ENCODE measurements around the gene PGM2. TPM values are rescaled to one million over a fixed set of nuclear protein-coding genes. Genes with fewer than 3 reads are reported as not detected.

PGM2 gene
- polyA plus RNA-seq, 1 donor: 7.5 TPM

DNA sequence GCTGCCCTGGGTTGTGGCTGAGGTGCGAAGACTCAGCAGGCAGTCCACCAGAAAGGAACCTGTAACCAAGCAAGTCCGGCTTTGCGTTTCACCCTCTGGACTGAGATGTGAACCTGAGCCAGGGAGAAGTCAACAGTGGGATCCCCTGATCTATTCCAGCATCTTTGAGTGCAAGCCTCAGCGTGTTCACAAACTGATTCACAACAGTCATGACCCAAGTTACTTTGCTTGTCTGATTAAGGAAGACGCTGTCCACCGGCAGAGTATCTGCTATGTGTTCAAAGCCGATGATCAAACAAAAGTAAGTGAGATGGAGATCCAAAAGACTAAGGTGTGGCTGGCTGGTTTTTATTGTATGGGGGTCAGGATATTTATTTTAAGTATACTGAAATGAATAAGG is 75.7 kb downstream of the PGM2 start:
- no peak for DNase-seq (ENCODE audit: low read depth)

DNA sequence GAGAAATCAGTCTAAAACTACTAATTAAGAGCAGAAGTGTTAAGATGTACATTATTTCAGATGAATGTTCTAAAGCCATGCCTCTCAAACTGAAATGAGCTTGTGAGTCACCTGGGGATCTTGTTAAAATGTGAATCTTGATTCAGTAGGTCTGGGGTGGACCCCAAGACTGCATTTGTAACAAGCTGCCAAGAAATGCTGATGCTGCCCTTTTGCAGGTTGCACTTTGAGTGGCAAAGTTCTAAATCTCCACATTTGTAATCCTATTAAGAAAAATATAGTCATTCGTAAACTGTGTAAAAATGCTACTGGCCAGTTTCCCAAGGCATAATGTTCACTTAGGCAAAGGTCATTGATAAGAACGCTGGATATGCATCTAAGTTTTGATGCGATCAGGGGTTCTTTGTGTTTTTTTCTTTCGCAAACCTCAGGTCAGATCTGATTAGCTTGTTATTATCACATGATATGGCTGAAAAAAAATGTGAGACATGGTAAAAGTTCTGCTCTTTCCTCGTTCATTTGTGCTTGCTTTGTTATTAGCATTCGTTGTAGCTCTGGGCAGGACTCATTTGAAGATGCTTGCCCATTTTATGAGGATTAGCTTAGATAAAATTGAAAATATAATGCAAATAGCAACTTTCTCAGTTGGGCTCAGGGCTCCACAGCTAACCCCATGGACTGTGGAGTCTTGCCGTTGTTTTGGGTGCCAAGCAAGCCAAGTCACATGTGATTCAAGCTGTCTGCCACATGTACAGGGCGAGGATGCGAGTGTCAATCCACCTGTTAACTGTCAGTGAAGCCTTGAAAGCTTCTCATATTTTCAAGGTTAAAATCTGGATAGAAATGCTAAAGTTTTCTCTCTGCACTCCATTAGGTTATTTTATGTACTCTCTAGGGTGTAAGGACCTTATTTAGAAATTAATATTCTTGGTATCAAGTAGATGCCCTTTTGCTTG is 76.5 kb downstream of the PGM2 start:
- DNase-seq (ENCODE audit: low read depth): no peak

DNA sequence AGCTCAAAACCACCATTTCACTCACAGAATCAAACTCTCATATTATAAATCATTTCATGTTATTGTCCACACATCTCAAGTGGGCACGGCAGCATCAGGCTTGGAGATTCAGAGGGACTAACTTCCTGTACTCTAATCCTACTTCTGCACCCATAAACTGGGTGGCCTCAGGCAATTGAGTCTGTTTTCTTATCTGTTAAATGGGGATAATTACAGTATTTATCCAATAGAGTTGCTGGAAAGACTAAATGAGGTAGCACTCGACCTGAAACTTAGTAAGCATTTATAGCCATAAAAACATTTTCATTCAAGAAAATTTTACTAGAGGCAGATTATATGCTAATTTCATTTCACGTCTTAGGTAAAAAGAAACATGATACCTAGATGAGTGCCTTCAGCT is 77.4 kb downstream of the PGM2 start:
- DNase-seq (ENCODE audit: low read depth): no peak

DNA sequence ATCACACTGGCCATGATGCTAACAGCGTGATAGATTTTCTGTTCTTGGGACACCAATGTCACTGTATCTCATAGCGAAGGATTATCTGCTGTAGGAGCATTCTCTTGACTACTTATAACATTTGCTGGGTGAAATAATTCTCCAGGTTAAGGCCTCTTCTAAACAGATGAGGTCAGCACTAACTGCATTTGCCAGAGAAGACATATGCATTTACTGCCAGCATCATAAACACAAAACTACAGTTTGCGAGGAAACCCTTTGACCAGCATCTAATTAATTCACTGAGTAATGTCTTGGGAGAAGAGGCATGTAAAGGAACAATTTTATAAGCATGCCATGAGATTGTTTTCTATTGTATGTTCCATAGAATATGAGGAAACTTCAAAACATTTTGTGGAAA is 78.3 kb downstream of the PGM2 start:
- no peak for DNase-seq (ENCODE audit: low read depth)

DNA sequence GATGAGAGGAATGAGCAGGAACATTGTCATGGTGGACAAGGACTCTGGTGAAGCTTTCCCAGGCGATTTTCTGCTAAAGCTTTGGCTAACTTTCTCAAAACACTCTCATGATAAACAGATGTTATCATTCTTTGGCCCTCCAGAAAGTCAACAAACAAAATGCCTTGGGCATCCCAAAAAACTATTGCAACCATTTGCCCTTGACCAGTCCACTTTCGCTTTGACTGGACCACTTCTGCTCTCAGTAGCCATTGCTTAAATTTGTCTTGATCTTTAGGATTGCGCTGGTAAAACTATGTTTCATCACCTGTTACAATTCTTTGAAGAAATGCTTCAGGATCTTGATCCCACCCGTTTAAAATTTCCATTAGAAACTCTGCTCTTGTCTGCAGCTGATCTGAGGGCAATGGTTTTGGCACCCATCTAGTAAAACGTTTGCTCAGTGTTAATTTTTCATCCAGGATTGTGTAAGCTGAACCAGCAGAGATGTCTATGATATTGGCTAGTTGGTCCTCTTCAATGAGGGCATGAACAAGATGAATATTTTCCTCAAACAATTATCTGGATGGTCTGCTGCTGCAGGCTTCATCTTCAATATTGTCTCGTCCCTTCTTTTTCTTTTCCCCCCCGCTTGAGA is 79.2 kb downstream of the PGM2 start:
- no peak for DNase-seq (ENCODE audit: low read depth)

DNA sequence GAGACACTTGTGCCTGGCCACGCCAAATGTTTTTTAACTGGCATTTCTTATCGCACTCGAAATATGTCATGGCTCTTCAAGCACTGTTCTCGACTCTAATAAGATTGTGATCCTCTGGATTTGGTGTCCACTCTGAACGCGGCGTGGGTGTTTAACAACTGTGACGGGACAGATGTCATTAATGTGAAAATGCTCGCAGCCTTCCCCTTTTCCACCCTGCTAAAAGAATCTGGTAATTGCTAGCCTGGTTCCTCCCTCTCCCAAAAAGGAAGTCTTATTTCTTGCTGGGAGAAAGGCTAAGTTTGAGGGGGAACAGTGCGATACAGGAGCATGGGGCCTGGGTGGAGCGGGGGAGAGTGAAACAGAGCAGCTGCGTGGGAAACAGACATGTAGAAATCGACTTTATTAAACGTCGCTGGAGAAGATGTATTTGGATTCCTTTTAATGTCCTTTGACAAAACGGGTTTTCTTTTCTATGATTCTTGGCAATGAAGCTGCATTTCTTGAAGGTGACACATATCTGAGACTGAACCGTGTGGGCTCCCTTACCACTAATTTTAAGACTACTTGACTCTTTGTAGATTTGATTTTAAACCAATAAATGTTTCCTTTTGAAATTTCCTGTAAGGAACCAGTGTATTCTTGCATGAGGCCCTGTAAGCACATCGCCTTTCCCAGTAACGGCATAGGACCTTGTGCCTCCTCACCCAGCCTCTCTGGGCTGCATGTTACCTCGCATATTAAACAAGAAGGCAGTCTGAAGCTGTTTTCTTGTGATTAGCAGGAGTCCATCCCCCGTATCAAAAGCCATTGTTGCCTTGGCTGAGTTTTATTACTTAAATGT is 82.2 kb downstream of the PGM2 start:
- DNase-seq (ENCODE audit: low read depth): no peak

DNA sequence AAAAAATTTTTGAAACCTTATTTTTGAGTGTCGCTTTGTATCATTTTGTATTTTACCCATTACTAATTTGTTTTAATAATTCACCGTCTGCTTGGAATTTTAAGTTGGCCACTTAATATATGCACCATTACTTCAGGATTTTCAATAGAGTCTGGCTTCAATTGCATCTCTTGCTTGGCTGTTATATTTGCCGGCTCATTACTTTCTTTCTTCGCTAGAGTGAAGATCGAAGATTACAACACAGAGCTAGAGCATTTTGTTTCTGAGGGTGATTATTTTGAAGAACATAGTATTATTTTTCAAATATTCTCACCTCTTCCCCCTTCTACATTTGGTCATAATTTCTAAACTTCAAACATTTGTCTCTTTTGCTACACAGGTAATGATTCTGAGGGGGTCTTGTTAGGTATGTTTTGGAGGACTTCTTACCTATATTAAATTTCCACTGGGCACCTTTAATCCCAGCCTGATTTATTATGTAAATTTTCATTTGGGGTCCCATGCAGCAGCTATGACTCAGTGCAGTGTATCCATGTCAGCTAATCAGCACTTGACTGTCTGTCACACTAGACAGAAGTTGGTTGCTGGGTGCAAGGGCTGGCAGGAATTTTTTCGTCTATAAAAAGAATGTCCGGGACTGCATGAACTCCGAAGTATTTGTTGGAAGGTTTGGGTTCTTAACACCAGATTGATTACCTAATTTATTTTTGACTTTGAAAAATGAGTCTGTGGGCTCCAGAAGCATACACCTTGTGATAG is 83.0 kb downstream of the PGM2 start:
- no peak for DNase-seq (ENCODE audit: low read depth)

DNA sequence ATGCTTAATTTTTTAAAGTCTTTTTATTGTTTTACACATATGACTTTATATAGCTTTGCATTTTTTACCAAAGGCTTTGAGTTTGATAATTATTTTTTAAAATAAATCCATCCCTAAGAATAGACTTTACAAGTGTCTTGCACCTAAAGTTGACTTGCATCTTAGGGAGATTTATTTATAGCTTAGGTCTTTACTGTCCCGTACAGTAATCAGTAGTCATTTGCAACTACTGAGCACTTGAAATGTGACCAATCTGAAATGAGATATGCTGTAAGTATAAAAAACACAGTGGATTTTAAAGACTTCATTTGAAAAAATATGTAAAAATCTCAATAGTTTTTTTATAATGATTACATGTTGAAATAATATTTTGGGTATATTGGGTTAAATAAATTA is 83.6 kb downstream of the PGM2 start:
- no peak for DNase-seq (ENCODE audit: low read depth)

Other genes starting within 250 kb of the PGM2 start
- gene RELL1, start 140.3 kb upstream of the PGM2 start, polyA plus RNA-seq (ENCODE audit: insufficient read length): 11.2 TPM
- 53.7 TPM for gene TBC1D1, start 64.4 kb downstream of the PGM2 start, polyA plus RNA-seq (ENCODE audit: insufficient read length)
- gene PTTG2, start 133.7 kb downstream of the PGM2 start, polyA plus RNA-seq (ENCODE audit: insufficient read length): not detected